H1 (cell line): ENCODE measurements around the gene C10orf95. TPM values are rescaled to one million over a fixed set of nuclear protein-coding genes. Genes with fewer than 3 reads are reported as not detected.

Experiments used
- CTCF ChIA-PET: fragments of 300-600 bp; sonication (Branson Sonifier 250); formaldehyde crosslinking; loops from one replicate; lab custom pipeline; 2021; ENCODE audit not compliant: partially characterized antibody; lab: Charles Lee
- POLR2A ChIA-PET: fragments of 300-600 bp; sonication (Branson Sonifier 250); formaldehyde crosslinking; loops from one replicate; lab custom pipeline; 2021; ENCODE audit warnings: inconsistent platforms; ENCODE audit not compliant: partially characterized antibody; lab: Charles Lee
- DNase-seq, 2 experiments: peaks; one replicate each; pipeline versions ENCODE4 v3.0.0 to v3.0.0-alpha.2; 2010 to 2022; ENCODE audit warnings: low spot score in 2 of 2, low read depth in 1 of 2, mixed read lengths in 1 of 2
- FAIRE-seq: peaks from 2 replicates; lab custom pipeline; 2011; peaks lifted over from hg19 to GRCh38; lab: Jason Lieb, UNC
- H2AFZ ChIP-seq: 2 replicates; pipeline ENCODE4 v1.8.1; 2012; ENCODE audit warnings: low read length, inconsistent platforms
- H2AK5ac ChIP-seq: 2 replicates; pipeline ENCODE4 v1.6.1; 2013; ENCODE audit warnings: low read depth, low read length
- H2BK120ac ChIP-seq: replicated peaks from 2 replicates; pipeline ENCODE3; 2013; ENCODE audit warnings: low read depth, low read length, inconsistent platforms
- H2BK12ac ChIP-seq: 2 replicates; pipeline ENCODE4 v1.6.1; 2013; ENCODE audit warnings: low read depth, low read length
- H2BK15ac ChIP-seq: 2 replicates; pipeline ENCODE4 v1.6.1; 2013; ENCODE audit warnings: low read length
- H2BK20ac ChIP-seq: 2 replicates; pipeline ENCODE4 v1.6.1; 2013; ENCODE audit warnings: low read length
- H2BK5ac ChIP-seq: 2 replicates; pipeline ENCODE4 v1.6.1; 2013; ENCODE audit warnings: low read depth, low read length
- H3K14ac ChIP-seq: 2 replicates; pipeline ENCODE4 v1.6.1; 2013; ENCODE audit warnings: inconsistent platforms; ENCODE audit not compliant: insufficient read length
- H3K18ac ChIP-seq: 2 replicates; pipeline ENCODE4 v1.6.1; 2013; ENCODE audit warnings: low read length; ENCODE audit errors: extremely low read depth
- H3K23ac ChIP-seq: 2 replicates; pipeline ENCODE4 v1.6.1; 2013; ENCODE audit warnings: inconsistent platforms; ENCODE audit not compliant: insufficient read length
- H3K23me2 ChIP-seq: 2 replicates; pipeline ENCODE4 v1.6.1; 2013; ENCODE audit warnings: low read depth, low read length
- H3K27ac ChIP-seq: 2 replicates; pipeline ENCODE4 v1.6.1; 2011; ENCODE audit warnings: low read depth, low read length, inconsistent platforms
- H3K27me3 ChIP-seq, 4 experiments: replicated peaks in 1 of 4; 1 replicate in 1 of 4; 2 replicates in 3 of 4; pipeline versions ENCODE4 v1.6.1 to v1.8.1; 2011 to 2013; ENCODE audit warnings: low read length in 3 of 4, mild to moderate bottlenecking in 3 of 4, inconsistent platforms in 2 of 4, mixed read lengths in 2 of 4, moderate library complexity in 1 of 4; ENCODE audit not compliant: control insufficient read depth in 3 of 4, insufficient read depth in 3 of 4; ENCODE audit errors: extremely low read depth in 1 of 4
- H3K36me3 ChIP-seq, 4 experiments: 2 replicates each; pipeline versions ENCODE4 v1.6.1 to v1.8.1; 2011 to 2013; ENCODE audit warnings: mild to moderate bottlenecking in 4 of 4, low read length in 3 of 4, moderate library complexity in 2 of 4, control low read depth in 1 of 4, inconsistent platforms in 1 of 4; ENCODE audit not compliant: insufficient read depth in 4 of 4, control insufficient read depth in 2 of 4
- H3K4ac ChIP-seq: replicated peaks from 2 replicates; pipeline ENCODE3; 2013; ENCODE audit warnings: low read length, low read depth, mixed read lengths, inconsistent platforms; ENCODE audit not compliant: insufficient read length
- H3K4me1 ChIP-seq, 4 experiments: replicated peaks in 1 of 4; 1 replicate in 1 of 4; 2 replicates in 3 of 4; pipeline versions ENCODE4 v1.6.1 to v1.8.1; 2011 to 2013; ENCODE audit warnings: low read length in 3 of 4, inconsistent platforms in 2 of 4, mixed read lengths in 1 of 4; ENCODE audit not compliant: insufficient read depth in 4 of 4, control insufficient read depth in 3 of 4
- H3K4me2 ChIP-seq, 2 experiments: 2 replicates each; pipeline versions ENCODE4 v1.6.1 to v1.8.1; 2011 to 2013; ENCODE audit warnings: low read depth in 2 of 2, low read length in 2 of 2, control low read depth in 1 of 2, inconsistent platforms in 1 of 2, mild to moderate bottlenecking in 1 of 2; ENCODE audit not compliant: insufficient read depth in 1 of 2
- H3K4me3 ChIP-seq, 4 experiments: fragments of 200-600, 300-600 bp in 1 of 4; sonication (generic), shearing (Covaris generic), sonication (Bioruptor Twin) in 1 of 4; 2 replicates each; pipeline versions ENCODE4 v1.5.1 to v1.8.1; 2011 to 2016; ENCODE audit warnings: low read length in 4 of 4, low read depth in 3 of 4, control low read depth in 2 of 4, inconsistent platforms in 2 of 4, mild to moderate bottlenecking in 2 of 4, mixed read lengths in 1 of 4, moderate library complexity in 1 of 4; ENCODE audit not compliant: insufficient read depth in 2 of 4; ENCODE audit errors: extremely low read depth in 1 of 4
- H3K56ac ChIP-seq: replicated peaks from 2 replicates; pipeline ENCODE3; 2013; ENCODE audit warnings: low read depth, mild to moderate bottlenecking, mixed read lengths, low read length, inconsistent platforms; ENCODE audit not compliant: insufficient read length
- H3K79me1 ChIP-seq: 2 replicates; pipeline ENCODE4 v1.6.1; 2013; ENCODE audit warnings: low read depth, low read length, control low read depth
- H3K79me2 ChIP-seq, 2 experiments: 2 replicates each; pipeline versions ENCODE4 v1.6.1 to v1.8.1; 2012 to 2013; ENCODE audit warnings: low read length in 2 of 2, mild to moderate bottlenecking in 2 of 2, inconsistent platforms in 1 of 2; ENCODE audit not compliant: insufficient read depth in 2 of 2, control insufficient read depth in 1 of 2
- H3K9ac ChIP-seq, 4 experiments: replicated peaks in 1 of 4; 1 replicate in 1 of 4; 2 replicates in 3 of 4; pipeline versions ENCODE4 v1.6.1 to v1.8.1; 2011 to 2013; ENCODE audit warnings: low read depth in 3 of 4, low read length in 3 of 4, control low read depth in 2 of 4, mild to moderate bottlenecking in 2 of 4, moderate library complexity in 2 of 4, inconsistent platforms in 1 of 4; ENCODE audit errors: extremely low read depth in 1 of 4
- H3K9me3 ChIP-seq, 2 experiments: 2 replicates each; pipeline versions ENCODE4 v1.6.1 to v1.8.1; 2012 to 2013; ENCODE audit warnings: mild to moderate bottlenecking in 2 of 2, moderate library complexity in 2 of 2, control low read depth in 1 of 2, inconsistent platforms in 1 of 2, low read depth in 1 of 2, low read length in 1 of 2, mixed read lengths in 1 of 2; ENCODE audit not compliant: insufficient read depth in 2 of 2
- H4K20me1 ChIP-seq, 2 experiments: replicated peaks in 1 of 2; 2 replicates each; pipeline versions ENCODE3 to v1.8.1; 2011 to 2013; ENCODE audit warnings: inconsistent platforms in 2 of 2, low read length in 2 of 2, mild to moderate bottlenecking in 1 of 2; ENCODE audit not compliant: insufficient read depth in 2 of 2, control insufficient read depth in 1 of 2
- H4K5ac ChIP-seq: 2 replicates; pipeline ENCODE4 v1.6.1; 2013; ENCODE audit warnings: low read length, low read depth, mixed read lengths, inconsistent platforms; ENCODE audit not compliant: insufficient read length
- H4K8ac ChIP-seq: 2 replicates; pipeline ENCODE4 v1.8.0; 2013; ENCODE audit warnings: mild to moderate bottlenecking, moderate library complexity, low read length, inconsistent platforms; ENCODE audit not compliant: insufficient read depth; ENCODE audit errors: extremely low read depth
- H4K91ac ChIP-seq: replicated peaks from 2 replicates; pipeline ENCODE3; 2013; ENCODE audit warnings: low read length, mixed read lengths, inconsistent platforms; ENCODE audit not compliant: insufficient read length
- E2F6 ChIP-seq: IDR thresholded peaks from 2 replicates; pipeline ENCODE4 v1.6.1; 2012; ENCODE audit warnings: inconsistent platforms
- HDAC2 ChIP-seq, 2 experiments: fragments of 300-600 bp in 1 of 2; sonication (generic) in 1 of 2; IDR thresholded peaks; 2 replicates each; pipeline ENCODE4 v1.6.1; 2011 to 2012; ENCODE audit warnings: low read depth in 2 of 2, low read length in 2 of 2, mild to moderate bottlenecking in 2 of 2, moderate library complexity in 2 of 2, borderline replicate concordance in 1 of 2, inconsistent platforms in 1 of 2
- POU5F1 ChIP-seq: IDR thresholded peaks from 2 replicates; pipeline ENCODE4 v1.6.1; 2011; ENCODE audit warnings: low read depth, mild to moderate bottlenecking, low read length, moderate library complexity
- RBBP5 ChIP-seq: IDR thresholded peaks from 2 replicates; pipeline ENCODE4 v1.7.1; 2012; ENCODE audit warnings: low read depth, mild to moderate bottlenecking, inconsistent platforms, low read length, moderate library complexity, borderline replicate concordance
- TEAD4 ChIP-seq: IDR thresholded peaks from 2 replicates; pipeline ENCODE4 v1.6.1; 2012; ENCODE audit warnings: low read depth, low read length, inconsistent platforms, mixed read lengths
- WGBS, 2 experiments: shearing (Covaris generic) in 1 of 2; methylation state at CpG; one replicate each; pipeline versions ENCODE4 v1.1.6 to v1.1.7; 2013 to 2015; ENCODE audit warnings: low lambda C conversion rate in 2 of 2, mixed read lengths in 2 of 2, inconsistent platforms in 1 of 2, low coverage in 1 of 2, missing lambda C conversion rate in 1 of 2; ENCODE audit not compliant: insufficient replicate concordance in 2 of 2, insufficient coverage in 1 of 2, insufficient read length in 1 of 2; ENCODE audit errors: extremely low coverage in 1 of 2, missing lambda C conversion rate in 1 of 2; 5-methylcytosine and 5-hydroxymethylcytosine counted together
- polyA plus RNA-seq, 7 experiments: library from polyadenylated mRNA; depleted of rRNA in 3 of 7; stranded (reverse) in 5 of 7; unstranded in 2 of 7; fragments of >200 nt in 5 of 7; fragments of 200-250 nt in 2 of 7; gene quantifications; 1 replicate in 5 of 7; 2 replicates in 1 of 7; 4 replicates in 1 of 7; pipeline versions ENCODE4 v1.2.1 to v1.2.3, GENCODE V29; 2011 to 2013; ENCODE audit warnings: missing spikeins in 2 of 7, mixed read lengths in 2 of 7
- total RNA-seq: library from RNA; stranded (reverse); fragmentation: NEBNext Ultra II Directional; extraction: Animal tissue kit (Norgen Biotek cat#: 25700); gene quantifications from 2 replicates; pipeline ENCODE4 v1.2.1, GENCODE V29; 2021

Gene C10orf95
- total and polyA plus RNA-seq, 2 of the 8 experiments (the other 6 are each of a cell fraction or from before 2014, with no cell fraction given) = 0.34 to 0.48 TPM

- Histone ChIP-seq H2AFZ (no peak overlapping the region), H3K79me2 (no peaks in the 10 kb centered on the region), H2BK20ac (no peak overlapping the region), H2BK12ac (peak overlapping the region; percentile 85), H3K23me2 (peaks cover 26% of the 10 kb centered on the region), H3K4me3 (peak overlapping the region; percentile 55 to 70 (median 57)), H3K9ac (no peak overlapping the region; a peak in 1 of 7 replicates), H3K27me3 (peaks cover 17 to 52% (median 50%) of the 10 kb centered on the region in 4 experiments), H3K56ac (no peak overlapping the region), H4K20me1 (peaks cover 0 to 8% of the 10 kb centered on the region in 2 experiments), H2BK15ac (peak overlapping the region; percentile 99), H3K36me3 (no peaks in the 10 kb centered on the region), H3K4ac (no peak overlapping the region), H3K27ac (no peak overlapping the region), H3K9me3 (no peaks in the 10 kb centered on the region), H3K4me1 (peaks cover 7 to 30% (median 20%) of the 10 kb centered on the region in 4 experiments), H2BK5ac (0 out of 2 replicates have a peak overlapping the region, but pooled peaks have one; percentile 44), H4K5ac (no peak overlapping the region), H3K4me2 (peak overlapping the region; percentile 88), H3K79me1 (no peaks in the 10 kb centered on the region), H4K8ac (no peak overlapping the region; the same call in 1 of the 2 replicates), H3K23ac (no peak overlapping the region), H4K91ac (peak overlapping the region; percentile 46), H2AK5ac (peak overlapping the region; percentile 96; the same call in 1 of the 2 replicates), H2BK120ac (no peak overlapping the region), H3K14ac (no peak overlapping the region), H3K18ac (no peak overlapping the region)
- TF ChIP-seq E2F6 (0 out of 2 replicates have a peak, but pooled peaks have one; percentile 18), HDAC2 (IDR thresholded peaks at IDR 0.05; ENCODE audit: borderline replicate concordance in 1 of 2, low read depth in 2 of 2, low read length in 2 of 2) (no peak), RBBP5 (no peak), POU5F1 (no peak), TEAD4 (no peak)
- ChIA-PET CTCF (interaction anchor here (7.2 to 16.4 kb wide), 2 partner anchors 12 to 177 kb away, joined by 79 to 184 read pairs; partner anchors contain the start of genes ELOVL3 and NFKB2), POLR2A (interaction anchor here (1.4 to 5.9 kb wide), 3 partner anchors 9 to 13 kb away, joined by 4 to 33 read pairs (median 7); partner anchors contain the start of genes FBXL15 and NFKB2)
- DNase-seq (no peak), FAIRE-seq (no peak)
- WGBS, 2 experiments = 66% methylated on average over 12 of the region's 14 CpGs; no CpG with 5 or more reads in 1 of the 2 experiments
These were observed 43.1 kb downstream of the C10orf95 start for GRCh38 chr10:102408131-102408727.
